Measurements from ENCODE around the gene ELK3.

- TF ChIP-seq CTCF (IDR thresholded peaks at IDR 0.05), result no peak
- TF ChIP-seq POLR2A (IDR thresholded peaks at IDR 0.05), result no peak
Observed at GRCh38 chr12:96155781-96156180, 38.4 kb upstream of the ELK3 start.

All from lower leg skin (tissue), 3 donors.